IPS DF 4.7 (cell line): ENCODE data around the gene MTMR12.

Source experiments
- DNase-seq: peaks from one replicate; pipeline ENCODE4 v3.0.0-alpha.2; 2013; ENCODE audit warnings: low spot score; ENCODE audit errors: extremely low read depth

Gene MTMR12, protein sequence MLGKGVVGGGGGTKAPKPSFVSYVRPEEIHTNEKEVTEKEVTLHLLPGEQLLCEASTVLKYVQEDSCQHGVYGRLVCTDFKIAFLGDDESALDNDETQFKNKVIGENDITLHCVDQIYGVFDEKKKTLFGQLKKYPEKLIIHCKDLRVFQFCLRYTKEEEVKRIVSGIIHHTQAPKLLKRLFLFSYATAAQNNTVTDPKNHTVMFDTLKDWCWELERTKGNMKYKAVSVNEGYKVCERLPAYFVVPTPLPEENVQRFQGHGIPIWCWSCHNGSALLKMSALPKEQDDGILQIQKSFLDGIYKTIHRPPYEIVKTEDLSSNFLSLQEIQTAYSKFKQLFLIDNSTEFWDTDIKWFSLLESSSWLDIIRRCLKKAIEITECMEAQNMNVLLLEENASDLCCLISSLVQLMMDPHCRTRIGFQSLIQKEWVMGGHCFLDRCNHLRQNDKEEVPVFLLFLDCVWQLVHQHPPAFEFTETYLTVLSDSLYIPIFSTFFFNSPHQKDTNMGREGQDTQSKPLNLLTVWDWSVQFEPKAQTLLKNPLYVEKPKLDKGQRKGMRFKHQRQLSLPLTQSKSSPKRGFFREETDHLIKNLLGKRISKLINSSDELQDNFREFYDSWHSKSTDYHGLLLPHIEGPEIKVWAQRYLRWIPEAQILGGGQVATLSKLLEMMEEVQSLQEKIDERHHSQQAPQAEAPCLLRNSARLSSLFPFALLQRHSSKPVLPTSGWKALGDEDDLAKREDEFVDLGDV

DNA sequence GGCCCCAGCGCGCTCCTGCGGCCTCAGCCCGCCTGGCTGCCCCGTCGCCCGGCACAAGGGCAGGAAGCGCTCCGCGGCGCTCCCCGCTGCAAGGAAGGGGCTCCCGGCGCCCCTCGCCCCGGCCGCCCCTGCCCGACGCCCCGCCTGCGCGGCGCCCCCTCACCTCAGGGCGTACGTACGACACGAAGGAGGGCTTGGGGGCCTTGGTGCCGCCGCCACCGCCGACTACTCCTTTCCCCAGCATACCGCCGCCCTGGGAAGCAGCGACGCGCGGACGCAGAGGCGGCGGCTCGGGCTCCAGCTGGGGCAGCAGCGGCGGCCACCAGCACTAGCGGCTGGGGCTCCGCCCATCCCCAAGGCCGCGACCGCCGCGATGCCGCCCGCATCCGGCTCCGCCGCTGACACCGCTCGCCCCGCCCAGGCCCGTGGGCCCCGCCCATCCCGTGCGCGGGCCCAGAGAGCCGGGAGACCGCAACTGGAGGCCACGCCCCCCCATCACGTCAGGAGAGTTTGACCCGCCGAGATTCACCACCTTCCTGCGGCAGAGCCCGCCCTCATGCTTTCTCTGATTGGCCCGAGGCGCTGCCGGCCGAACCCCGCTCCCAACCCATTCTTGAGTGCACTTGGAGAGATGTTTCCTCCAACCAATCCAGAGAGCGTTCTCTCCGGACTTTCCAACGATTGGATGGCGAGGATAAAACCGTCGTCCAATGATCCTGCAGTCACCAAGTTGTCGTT is at the start of gene MTMR12:
TSS of gene MTMR12 (minus strand) at position 345 of the 738 bp plus-strand sequence. CDS start at position 244, 101 bp downstream.
- peak; percentile 98 for DNase-seq

DNA sequence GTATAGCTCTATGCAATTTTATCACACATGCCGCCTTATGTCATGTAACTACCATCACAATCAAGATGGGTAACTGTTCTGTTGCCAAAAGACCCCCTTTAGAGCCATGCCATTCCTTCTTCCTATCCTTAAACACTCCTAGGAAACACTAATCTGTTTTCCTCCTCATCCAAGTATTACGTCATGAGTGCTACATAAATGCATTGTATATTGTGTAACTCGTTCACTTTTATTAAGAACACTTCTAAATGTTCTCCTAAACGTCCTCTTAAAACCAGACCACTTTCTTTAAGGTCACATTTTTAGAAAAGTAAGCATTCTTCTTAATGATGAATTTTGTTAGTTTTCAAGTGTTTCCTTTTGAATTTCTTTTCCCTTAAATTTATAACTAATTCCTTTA is 49.8 kb upstream of the MTMR12 start:
- no peak for DNase-seq

DNA sequence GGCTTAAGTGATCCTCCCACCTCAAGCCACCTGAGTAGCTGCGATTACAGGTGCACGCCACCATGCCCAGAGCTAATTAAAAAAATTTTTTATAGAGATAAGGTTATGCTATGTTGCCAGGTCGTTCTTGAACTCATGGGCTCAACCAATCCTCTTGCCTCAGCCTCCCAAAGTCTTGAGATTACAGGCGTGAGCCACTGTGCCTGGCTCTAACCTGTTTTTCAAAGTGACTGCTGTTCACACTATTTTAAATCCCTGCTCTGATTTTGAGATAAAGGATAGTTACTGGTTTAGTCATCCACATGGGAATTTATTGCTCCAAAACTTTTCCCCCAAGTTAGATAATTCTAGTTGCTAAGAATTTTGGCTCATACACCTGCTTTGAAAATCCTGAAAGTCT is 48.2 kb upstream of the MTMR12 start:
- DNase-seq = no peak

DNA sequence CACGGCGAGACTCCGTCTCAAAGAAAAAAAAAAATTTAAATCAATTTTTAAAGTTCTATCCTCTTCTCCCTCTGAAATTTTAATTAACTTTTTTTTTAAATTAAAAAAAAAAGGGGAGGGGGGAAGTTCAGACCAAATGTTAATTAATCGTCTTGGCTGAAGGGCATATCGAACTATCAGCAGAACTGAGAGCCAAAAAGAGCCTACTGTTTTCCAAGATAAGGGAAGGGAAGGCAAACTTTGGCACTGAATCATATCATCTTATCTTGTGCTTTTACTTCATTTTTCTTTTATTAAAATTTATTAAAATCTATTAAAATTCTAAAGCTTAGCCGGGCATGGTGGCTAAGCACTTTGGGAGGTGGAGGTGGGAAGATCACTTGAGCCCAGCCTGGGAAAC is 45.9 kb upstream of the MTMR12 start:
- DNase-seq = no peak

DNA sequence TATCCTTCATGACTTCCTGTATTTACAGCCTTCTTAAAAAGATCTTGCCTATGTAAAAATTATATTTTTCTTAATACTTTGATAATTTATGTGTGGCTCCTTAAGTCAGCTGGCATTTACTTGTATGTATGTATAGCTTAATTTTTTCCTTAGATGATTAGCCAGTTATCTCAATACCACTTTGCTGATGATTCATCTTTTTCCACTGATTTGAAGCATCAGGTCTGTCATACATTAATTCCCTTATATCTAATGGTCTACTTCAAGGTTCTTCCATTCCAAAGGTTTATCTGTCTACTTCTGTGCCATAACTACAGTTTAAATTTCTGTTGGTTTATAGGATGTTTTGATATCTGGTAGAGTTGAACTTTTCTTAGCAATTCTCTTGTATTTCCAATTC is 44.9 kb upstream of the MTMR12 start:
- DNase-seq = no peak

DNA sequence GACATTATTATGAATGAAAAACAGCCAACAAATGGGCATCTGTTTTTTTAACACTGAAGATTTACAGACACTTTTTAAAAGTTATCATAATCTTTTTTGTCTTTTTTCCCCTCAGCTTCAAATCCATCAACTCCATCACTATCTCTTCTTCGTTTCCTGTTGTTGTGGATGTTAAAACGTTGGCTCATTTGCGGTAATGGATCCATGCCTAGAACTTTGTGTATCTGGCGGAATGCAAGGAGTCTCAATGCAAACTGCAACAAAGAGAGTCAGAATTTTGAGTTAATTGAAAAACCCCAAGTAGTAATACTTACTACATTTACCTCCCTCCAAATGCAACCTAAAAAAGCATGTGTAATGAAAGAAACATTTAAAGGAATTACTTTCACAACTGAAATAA is 42.9 kb upstream of the MTMR12 start:
- DNase-seq = no peak

DNA sequence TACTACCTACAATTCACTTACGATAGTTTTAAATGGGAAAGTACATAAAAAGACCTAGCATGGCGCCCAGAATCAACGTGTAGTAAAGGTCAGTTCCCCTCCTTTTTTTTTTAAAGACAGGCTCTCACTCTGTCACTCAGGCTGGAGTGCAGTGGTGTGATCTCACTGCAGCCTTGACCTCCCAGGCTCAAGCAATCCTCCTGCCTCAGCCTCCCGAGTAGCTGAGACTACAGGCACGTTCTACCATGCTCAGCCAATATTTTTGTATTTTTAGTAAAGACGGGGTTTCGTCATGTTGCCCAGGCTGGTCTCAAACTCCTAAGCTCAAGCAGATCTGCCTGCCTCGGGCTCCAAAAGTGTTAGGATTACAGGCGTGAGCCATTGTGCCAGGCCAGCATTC is 40.7 kb upstream of the MTMR12 start:
- no peak for DNase-seq

DNA sequence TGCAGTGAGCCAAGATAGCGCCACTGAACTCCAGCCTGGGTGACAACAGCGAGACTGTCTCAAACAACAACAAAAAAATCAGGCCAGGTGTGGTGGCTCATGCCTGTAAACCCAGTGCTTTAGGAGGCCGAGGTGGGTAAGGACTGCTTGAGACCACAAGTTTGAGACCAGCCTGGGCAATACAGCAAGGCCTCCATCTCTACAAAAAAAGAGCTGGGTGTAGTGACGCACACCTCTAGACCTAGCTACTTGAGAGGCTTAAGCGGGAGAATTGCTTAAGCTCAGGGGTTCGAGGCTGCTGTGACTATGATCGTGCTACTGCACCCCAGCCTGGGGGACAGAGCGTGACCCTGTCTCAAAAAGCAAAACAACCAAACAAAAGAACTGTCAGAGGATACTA is 39.9 kb upstream of the MTMR12 start:
- no peak for DNase-seq

DNA sequence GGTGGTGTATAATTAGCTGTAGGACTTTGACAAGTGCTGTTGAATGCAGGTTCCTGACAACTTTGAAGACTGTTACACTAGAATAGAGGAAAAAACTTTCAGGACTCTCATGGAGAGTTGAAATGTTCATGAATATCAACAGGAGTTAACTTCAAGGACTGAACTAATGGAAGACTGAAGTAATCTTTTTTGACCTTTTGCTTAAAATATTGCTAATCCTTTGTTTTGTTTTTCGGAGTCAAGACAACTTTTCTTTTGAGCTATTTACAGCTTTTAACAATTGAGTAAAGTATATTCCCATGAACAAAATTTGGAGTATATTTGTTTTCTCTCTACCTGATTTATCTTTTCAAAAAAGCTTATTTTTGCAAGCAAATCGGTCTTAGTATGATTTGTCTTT is 34.1 kb upstream of the MTMR12 start:
- DNase-seq = no peak

DNA sequence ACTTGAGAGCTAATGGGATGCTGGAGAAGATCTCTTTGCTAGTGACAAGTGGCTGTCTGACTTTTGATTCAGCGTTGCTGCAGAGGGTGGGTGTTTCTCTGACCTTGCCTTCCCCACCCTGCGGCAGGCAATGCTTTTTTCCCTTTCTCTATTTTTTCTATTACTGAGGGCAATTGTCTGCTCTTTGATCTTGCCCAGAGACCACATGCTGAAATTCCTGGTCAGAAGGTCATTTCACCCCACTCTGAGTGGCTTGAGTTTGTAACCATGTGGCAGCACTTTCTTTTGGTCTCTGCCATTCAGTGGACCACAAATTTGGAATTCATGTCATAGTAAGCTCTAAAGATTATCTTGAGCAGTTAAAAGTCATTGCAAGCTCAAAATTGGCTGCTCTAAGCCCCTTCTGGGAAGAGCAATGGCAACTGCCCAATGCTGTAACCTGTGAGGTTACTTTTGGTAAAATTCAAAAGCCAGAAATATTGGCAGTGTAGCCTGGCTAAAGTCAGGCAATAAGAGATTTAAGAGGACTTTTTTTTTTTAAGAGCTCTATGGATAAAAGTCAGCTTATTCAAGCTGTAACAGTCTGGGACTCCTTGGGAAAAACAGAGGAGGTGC is 30.4 kb upstream of the MTMR12 start:
- DNase-seq = no peak

DNA sequence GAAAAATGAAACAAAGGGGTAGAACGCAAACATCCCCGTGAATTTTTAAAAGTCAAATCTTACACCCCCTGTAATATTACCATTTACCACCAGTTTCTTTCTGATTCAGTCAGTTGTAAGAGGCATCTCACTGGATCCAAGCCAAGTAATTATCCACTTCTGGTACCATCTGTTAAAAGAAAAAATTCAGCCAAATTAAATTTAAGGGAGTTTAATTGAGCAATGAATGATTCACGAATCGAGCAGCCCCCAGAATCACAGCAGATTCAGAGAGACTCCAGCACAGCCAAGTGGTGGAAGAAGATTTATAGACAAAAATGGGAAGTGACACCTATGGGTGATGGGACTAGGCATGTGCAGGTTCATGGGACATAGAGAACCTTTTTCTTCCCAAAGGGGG is 29.9 kb upstream of the MTMR12 start:
- no peak for DNase-seq

DNA sequence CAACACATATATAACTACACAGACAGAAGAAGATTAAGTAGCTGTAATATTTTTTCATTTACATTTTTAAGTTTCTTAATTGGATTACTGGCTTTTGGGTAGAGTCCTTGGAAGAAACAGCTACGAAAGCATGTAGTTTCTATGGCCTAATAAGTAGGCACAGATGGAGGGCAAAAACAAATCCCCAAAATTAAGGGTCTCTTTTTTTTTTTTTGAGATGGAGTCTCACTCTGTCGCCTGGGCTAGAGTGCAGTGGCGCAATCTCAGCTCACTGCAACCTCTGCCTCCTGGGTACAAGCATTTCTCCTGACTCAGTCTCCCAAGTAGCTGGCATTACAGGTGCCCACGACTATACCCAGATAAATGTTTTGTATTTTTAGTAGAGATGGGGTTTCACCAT is 27.1 kb upstream of the MTMR12 start:
- no peak for DNase-seq

DNA sequence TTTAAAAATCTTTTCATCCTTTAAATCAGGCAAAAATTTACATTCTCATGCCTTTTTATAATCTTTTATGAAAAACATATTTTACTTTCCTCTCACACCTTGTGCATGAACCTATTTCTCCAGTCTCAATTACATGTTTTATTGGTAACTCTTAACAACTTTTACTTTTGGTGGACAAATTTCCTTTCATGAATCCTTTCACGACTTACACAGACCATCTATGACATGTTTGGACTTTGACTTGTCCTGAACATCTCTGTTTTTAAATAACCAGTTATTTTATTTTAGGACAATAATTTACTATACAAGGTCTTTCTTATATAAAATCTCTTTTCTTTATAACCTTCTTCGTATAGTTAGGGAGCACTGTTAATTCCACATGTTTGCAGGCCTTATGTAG is 26.5 kb upstream of the MTMR12 start:
- no peak for DNase-seq

DNA sequence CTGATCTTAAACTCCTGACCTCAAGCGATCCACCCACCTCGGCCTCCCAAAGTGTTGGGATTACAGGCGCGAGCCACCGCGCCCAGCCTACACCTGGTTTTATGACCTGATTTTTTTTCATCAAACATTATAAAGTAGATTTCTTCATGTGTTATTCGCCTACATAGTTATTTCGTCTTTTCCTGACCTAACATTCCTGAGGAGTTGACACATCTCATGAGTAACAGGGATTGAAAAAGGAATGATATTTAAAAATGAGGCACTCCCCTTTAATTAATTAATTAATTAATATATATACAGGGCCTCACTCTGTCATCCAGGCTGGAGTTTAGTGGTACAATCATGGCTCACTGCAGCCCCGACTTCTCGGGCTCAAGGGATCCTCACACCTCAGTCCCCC is 20.2 kb upstream of the MTMR12 start:
- no peak for DNase-seq

DNA sequence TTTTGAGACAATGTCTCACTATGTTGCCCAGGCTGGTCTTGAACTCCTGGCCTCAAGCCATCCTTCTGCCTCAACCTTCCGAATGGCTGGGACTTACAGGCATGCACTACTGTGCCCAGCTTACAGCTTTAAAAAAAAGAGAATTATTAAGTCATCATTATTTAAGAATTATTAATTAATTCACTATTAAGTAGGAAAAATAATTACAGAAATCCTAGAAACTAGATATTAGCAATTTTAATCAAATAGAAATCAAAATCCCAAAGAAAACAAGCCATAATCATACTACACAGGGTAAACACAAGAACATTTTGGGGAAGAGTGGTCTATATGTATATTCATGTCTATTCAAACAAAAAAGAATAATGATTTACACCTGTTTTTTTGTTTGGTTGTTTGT is 19.6 kb upstream of the MTMR12 start:
- DNase-seq = no peak

DNA sequence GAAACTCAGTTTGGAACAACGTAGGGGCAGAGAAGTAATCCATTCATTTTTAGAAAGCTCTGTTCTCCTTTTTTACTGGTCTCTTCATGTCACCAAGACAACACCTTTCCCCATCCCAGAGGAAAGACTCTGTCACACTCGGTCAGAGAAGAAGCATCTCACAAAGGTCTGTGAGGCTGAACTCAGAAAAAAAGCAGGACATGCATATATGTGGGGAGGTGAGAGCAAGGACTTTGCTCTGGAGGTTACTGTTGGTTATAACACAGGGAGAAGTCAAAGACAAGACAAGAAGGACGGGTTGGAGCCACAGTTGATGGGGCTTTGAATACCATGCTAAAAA is 19.2 kb upstream of the MTMR12 start:
- DNase-seq = no peak

DNA sequence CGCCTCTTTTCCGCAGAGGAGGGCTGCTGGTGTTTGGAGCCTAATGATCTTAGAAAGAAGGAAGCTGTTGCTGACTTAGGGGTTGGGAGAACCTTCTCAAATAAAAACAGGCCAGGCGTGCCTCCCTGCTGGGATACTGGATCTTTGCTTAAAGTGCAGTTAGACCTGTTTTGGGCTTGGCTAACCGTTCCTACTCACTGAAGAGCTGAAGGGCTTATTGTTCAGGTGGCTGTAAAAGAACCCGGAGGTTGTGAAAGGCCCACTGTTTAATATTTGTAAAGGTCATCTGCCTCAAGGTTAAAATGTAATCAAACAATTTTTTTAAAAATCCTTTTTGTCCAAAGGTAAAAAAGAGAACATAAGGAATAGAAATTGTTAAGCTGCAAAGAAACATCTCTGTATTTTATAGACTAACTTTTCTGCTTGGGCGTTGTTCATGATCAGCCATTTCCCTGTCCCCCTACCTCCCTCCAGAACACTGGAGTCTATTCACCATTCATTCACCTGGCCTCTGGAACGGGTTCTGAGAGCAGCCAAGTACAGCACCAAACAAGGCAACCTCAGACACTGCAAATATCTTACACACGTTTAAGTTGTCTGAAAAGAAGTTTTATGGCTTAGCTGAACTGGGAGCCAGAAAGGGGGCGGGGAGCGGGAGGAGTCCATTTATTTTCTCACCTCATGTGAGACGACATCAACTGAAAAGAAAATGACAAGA is 18.6 kb upstream of the MTMR12 start:
- no peak for DNase-seq

DNA sequence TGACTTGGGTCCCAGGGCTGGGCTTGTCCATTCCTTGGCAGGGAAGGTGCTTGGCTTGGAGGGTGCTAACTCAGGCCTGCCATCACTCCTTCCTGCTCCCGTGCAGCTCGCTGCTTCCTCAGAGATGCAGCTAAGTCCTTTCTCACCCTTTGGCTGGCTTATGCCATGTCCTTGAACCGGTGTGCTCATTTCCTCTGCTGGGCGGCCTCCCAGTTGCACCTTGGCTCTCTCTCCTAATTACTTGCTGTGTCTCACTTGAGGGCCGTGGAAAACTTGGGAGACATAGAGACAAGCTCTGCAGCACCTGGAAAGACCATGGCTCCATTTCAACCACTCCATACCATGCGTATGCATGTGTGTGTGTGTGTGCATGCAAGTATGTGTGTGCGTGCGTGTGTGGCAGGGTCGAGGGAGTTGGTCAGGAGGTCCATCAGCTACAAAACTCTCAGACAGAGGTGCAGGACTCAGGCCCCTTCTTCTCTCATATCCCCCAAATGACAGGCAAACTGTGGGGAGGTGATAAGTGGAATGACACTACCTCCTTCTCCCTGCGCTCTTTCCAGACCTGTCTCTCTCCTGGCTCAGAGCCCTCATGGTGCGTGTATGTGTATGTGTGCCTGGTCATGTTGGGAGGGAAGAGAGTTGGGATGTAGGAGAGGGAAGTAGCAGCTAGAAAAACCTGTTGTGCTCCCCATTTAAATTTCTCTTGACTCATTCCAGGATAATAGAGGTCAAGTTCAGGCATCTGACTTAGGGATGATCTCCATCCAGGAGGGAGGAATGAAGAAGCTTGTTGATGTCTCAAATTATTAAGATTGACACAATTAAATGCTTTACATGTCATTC is 17.6 kb upstream of the MTMR12 start:
- no peak for DNase-seq

DNA sequence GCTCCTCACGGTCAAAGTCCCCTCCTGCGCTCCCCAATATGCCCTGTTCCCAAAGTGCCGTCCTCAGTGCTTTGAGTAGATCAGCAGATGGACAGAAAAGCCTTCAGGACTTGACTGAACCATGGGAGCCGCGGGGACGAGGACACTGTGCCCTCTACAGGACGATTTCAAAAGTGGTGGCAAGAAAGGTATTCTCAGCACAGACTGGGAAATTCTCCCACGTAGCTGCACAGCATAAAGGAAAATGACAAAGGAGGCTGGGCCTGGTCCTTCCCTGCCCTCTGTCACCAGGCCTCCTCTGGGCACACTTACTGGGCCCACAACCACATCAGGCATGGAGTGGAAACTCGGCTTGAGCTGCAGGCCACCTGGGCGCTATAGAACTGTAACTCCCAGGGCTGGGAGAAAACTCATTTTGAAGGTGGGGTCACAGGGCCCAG is 16.7 kb upstream of the MTMR12 start:
- DNase-seq = no peak

DNA sequence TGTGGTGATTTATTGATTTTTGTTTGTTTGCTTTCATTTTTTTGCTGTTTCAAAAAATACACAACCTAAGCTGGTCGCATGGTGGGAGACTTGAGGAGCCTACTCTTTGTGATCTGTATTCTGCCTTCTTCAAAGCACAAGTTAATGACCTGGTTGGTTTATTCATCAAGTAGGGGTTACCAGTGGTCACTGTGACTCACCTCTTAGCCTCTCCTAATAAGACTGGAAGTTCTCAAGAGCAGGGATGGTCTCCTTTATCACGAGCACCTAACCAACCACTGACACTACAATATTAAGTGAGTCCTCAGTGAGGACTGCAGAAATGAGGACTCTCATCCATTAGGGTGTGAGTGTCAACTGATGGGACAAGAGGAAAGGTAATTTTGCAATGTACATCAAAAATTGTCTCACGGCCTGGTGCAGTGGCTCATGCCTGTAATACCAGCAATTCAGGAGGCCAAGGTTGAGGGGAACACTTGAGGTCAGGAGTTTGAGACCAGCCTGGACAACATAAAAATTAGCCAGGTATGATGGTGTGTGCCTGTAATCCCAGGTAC is 13.6 kb upstream of the MTMR12 start:
- no peak for DNase-seq
